D341Med (cell line): ENCODE measurements around the gene NASP.
A peak's percentile ranks its signal among the peaks of the same experiment; 100 is the strongest.

Experiments
- DNase-seq: peaks from one replicate; pipeline ENCODE4 v3.0.0; 2012; ENCODE audit warnings: low spot score

The NASP gene, protein sequence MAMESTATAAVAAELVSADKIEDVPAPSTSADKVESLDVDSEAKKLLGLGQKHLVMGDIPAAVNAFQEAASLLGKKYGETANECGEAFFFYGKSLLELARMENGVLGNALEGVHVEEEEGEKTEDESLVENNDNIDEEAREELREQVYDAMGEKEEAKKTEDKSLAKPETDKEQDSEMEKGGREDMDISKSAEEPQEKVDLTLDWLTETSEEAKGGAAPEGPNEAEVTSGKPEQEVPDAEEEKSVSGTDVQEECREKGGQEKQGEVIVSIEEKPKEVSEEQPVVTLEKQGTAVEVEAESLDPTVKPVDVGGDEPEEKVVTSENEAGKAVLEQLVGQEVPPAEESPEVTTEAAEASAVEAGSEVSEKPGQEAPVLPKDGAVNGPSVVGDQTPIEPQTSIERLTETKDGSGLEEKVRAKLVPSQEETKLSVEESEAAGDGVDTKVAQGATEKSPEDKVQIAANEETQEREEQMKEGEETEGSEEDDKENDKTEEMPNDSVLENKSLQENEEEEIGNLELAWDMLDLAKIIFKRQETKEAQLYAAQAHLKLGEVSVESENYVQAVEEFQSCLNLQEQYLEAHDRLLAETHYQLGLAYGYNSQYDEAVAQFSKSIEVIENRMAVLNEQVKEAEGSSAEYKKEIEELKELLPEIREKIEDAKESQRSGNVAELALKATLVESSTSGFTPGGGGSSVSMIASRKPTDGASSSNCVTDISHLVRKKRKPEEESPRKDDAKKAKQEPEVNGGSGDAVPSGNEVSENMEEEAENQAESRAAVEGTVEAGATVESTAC

DNA sequence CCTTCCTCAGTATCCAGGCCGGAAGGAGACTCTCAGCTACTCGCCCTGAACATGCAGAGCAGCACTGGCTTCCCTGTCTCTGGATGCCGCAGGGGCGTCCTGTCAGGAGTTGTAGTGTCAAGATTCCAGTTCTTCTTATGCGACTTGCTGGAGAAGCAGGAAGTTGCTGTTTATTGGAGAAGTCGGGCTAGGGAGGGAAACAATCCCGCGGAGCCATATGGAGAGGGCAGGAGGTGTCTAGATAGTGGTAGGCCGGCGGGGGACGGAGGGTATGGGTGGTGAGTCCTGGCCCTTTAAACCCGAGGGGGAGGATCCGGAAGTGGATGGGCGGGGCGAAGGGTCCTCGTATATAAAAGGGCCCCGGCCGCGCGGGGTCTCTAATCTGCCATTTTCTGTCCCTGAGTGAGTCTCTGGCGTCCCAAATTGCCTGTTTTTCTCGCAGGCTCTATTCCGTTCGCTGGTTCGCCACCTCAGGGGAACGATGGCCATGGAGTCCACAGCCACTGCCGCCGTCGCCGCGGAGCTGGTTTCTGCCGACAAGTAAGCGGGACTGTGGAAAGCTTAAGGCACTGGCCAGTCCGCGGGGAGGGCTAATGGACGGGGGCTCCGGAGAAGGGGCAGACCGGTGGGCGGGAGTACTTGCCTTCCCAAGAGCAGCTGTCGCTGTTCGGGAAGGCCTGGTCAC lies at the start of gene NASP:
Gene NASP (plus strand): TSS at position 376 of the 685 bp plus-strand sequence. CDS start 106 bp downstream, at position 482.
- peak; percentile 89 for DNase-seq

DNA sequence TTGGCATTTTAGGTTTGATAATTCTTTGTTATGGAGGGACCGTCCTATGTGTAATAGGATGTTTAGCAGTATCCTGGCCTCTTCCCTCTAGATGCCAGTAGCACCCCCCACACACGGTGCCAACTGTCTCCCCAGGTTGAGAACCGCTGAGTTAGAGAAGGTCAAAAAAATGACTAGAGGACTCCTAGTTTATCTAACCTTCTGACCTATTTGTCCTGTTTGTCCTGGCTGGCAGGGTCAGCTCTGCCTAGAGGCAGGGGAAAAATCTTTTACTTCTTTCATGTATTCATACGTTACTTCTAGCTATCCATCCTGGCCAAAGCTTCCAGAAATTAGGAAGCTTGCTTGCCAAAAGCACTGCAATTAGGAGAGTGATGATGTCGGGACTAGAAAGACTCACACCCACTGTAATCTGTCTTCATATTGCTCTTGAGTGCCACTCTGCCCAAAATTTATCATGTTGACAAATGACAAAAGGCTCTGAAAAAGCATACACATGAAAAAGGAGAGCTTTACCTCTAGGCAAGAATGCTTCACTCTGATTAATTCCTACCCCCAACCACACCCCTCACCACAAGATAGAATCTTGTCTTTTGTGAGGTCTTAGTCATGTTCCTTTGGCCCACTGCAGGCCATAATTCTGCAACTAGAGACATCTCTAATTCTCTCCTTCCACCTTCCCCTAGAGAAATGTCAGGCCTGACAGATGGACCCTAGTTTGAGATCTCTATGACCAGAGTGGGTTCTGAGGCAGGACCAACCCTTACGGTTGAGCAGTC lies 47.7 kb upstream of the NASP start:
- DNase-seq, result no peak

DNA sequence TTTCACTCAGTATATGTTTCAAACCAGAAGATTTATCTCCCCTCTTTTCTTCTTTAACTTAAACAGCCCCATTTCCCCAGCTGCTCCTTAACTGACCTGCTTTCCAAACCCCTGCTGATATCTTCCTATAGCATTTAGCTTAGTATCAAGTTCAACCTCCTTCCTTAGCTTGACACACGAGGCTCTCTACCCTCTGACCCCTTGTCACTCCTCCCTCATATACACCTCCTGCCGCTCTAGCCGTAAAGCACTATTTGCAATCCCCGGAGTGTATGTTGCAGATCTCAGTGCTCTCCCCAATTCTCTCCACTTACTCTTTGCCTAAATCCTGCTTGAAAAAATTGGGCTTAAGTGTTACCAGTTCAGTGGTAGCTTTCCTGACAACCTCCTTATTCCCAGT lies 47.0 kb upstream of the NASP start:
- DNase-seq, result no peak

DNA sequence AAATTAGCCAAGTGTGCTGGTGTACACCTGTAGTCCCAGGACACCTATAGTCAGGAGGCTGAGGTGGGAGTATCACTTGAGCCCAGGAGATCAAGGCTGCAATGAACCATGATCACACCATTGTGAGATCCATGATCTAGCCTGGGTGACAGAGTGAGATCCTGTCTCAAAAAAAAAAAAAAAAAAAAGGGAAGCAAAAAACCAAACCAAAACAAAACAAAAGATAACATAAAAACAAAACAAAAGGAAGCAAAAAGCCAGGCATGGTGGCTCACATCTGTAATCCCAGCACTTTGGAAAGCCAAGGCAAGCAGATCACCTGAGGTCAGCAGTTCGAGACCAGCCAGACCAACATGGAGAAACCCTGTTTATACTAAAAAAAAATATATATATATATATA lies 42.6 kb upstream of the NASP start:
- DNase-seq, result no peak

DNA sequence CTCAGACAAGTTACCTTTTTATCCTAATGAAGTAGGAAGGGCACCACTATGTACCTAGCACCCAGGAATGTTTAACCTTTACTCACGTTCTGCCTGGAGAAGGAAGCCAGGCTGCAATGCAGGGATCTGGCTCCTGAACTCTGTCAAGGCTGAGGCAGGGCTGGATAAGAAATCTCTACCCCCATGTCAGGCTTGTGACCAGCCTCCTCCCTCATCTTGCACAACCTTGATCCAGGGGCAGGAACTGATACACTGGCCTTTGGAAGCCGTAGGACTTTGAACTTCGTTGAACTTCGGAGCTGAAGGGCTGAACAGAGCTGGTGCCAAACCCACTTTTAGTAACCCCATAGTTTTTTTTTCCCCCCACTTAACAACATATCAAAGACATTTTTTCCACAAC lies 41.2 kb upstream of the NASP start:
- DNase-seq, result no peak

DNA sequence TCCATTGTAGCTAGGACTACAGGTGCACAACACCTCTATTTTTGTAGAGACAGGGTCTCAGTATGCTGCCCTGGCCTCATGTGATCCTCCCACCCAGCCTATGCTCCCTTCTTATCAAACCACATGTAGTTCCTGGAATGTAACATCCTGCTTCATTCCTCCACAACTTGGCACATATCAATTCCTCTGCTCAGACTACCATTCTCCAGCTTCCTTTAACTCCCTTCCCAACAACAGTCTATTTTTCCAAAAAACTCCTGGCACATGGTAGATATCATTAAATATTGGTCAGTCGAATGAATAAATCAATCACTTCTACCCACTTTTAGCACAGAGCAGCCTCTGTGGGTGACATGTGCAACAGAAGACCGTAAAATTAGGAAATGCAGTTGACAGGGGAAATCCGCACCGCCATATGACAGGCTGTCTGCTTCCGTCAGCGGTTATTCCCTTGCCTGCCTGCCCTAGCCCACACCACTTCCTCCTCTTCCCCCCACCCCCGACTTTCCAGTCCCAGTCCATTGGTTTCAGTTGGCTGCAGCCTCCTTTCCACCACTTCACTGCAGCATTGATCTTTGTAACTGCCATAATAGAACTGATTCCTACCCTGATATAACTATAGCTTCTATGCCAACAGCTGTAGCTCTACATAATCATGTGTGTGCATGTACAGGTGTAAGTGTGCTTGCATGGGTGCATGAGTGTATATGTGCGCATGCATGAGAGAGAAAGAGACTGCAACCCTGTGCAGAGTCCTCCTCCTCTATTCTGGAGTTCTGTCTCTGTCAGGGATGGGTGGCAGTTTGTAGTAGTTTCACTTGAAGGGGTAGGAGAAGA lies 40.0 kb upstream of the NASP start:
- DNase-seq, result no peak

DNA sequence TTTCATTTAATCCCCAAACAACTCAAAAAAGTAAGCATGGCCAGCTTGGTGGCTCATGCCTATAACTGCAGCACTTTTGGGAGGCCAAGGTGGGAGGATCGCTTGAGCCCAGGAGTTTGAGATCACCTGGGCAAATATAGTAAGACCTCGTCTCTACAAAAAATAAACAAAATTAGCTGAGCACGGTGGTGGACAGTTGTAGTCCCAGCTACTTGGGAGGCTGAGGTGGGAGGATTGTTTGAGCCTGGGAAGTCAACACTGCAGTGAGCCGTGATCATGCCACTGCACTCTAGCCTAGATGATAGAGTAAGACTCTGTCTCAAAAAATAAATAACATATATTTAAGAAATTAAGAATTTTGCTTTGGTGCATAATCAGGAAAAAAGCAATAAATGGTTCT lies 39.3 kb upstream of the NASP start:
- DNase-seq, result no peak

DNA sequence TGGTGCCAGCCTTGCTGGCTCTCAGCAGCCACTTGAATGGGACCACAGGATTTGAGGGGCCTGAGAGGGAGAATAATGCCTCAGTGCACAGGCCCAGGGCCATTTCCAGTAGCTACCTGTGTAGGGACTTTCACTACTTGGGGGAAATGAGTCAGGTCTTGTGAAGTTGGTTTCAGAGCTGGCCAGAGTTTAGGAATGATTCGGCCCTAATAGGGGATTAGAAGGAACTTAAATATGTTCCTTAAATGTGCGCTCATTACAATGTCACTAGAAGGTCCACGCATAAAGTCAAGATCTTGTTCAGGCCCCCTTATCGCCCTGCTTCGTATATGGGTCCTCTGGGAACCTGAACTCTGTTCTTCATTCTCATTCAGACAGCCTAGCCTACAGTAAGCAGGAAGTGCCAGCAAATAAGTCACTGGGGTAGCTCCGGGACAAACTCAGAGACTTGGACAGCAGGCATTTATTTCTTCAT lies 38.8 kb upstream of the NASP start:
- DNase-seq, result no peak

DNA sequence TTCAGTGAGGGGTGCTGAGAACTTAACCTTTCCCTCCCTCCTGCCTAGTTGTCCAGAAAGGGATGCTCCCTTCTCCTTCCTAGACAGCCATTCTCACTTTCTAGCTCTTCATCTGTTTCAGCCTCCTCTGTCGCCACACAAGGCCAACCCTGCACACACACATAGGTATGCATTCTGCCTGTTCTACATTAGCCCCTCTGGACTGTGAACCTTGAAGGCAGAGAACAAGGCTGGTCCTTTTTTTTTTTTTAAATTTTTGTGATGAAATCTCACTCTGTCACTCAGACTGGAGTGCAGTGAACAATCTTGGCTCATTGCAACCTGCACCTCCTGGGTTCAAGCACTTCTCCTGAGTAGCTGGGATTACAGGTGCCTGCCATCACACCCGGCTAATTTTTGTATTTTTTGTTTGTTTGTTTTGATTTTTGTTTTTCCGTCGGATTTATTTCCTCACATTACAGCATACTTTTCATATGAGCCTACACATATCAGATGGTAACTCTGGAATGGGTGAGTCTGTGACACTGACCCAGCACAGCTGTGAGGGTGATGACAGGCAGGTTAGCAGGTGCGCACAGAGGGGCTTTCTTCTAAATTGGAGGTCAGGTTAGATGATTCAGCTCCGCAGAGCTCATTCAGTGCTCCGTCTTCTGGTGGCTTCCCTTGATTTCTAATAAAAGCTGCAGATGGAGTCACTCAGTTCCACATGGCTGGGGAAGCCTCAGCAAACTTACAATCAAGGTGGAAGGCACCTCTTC lies 38.1 kb upstream of the NASP start:
- DNase-seq, result no peak

DNA sequence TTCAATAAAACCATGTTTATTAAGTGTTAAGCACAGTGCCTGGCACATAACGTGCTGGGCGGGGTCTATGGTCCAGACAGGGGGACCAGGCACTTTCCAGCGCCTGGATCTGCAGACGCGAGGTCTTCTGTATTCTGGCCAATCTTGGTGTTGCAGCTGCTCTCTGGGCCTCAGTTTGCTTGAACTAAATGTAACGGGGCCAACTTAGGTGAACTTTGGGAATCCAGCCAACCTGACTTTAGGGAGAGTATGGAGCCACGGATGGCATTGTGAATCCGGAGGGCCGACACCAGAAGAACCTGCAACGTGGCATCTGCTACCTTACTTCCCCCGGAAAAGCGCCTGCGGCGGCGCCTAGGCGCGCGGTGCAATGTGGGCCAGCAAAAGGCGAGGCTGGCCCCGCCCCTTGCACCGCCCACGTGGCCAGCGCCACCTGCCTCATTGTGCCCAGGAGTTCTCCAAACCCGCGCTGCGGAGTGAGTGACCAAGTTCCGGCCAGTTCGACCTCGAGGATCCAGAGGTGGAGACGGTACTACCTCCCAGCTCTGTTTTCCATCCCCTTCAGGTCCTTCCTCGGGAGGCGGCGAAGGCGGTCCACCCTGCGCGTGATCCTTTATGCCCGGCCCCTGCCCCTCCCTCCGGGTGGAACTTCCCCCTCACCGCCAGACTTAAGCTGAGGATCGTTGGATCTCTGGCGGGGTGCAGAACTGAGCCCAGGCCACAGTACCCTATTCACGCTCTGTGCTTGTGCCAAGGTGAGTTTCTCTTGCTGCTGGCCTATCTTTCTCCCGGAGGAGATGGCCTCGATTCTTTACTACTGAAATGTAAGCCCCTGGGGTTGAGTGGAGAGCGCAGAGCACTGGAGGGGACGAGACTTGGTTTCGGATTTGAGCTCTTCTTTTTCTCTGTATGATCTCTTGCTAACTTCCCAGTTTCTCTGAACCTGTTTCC lies 33.2 kb upstream of the NASP start, which contains the start of gene AKR1A1:
Gene AKR1A1 (plus strand): TSS at position 426 of the 951 bp plus-strand sequence. CDS start 10,969 bp downstream, outside the sequence.
- peak; percentile 92 for DNase-seq

DNA sequence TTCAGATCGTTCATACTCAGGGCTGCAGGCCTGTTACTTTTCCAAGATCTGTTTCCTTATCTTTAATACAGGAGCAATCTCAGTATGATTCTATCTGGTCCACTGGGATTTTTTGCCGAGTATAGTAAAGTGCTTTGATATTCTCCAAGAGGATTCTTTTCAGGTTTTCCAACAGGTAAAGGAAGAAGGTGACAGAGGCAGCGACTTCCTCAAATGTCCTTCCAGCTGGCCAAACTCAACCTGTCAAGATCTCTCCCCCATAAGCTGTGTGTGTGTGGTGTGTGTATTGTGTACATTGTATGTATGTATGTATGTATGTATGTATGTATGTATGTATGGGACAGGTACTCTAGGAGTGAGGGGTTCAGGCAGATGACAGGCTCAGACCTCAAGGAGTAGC lies 32.2 kb upstream of the NASP start:
- DNase-seq, result no peak

DNA sequence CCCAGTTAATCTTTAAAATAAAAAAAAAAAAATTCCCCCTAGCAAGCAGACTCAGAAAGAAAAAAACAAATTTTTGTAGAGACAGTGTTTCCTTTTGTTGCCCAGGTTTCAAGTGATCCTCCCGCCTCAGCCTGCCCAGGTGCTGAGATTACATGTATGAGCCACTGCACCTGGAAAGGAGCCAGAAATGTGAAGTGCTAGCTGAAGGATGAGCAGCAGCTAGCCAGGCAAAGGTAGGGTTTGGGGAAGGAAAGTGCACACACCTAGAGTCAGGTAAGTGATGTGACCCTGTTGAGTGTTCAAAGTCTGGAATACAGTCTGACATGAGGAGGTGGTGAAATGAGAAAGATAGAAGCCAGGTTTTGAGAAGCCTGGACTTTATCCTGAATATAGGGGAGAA lies 31.5 kb upstream of the NASP start:
- DNase-seq, result no peak

DNA sequence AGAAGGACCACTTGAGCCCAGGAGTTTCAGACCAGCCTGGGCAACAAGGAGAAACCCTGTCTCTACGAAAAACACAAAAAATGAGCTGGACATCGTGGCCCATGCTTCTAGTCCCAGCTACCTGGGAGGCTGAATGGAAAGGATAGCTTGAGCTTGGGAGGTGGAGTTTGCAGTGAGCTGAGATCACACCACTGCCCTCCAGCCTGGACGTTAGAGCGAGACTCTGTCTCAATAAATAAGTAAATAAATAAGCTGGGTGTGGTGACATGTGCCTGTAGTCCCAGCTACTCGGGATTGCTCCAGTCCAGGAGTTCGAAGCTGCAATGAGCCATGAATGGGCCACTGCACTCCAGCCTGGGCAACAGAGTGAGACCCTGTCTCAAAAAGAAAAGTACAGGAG lies 29.6 kb upstream of the NASP start:
- DNase-seq, result no peak

DNA sequence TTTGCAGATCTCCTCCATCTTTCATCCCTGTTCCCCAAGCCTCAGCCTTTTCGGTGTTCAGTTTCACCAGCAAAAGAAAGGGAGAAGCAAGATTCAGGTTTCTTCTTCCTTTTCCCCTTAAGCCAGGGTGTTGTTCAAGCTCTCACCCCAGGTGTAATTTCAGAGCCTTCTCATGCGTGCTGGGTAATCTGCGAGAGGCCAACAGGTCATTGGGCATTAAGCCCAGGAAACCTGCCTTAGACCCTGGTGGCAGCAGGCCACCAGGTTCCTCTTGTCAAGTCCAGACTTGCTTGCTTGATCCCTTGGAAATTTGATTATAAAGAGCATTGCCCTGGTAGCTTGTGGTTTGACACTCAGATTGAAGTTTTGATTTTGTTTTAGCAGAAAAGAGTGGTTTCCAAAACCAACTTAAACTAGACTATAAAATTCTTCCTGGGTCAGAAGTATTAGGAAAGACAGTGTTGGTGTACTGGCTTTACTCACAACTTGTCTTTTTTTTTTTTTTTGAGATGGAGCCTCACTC lies 26.4 kb upstream of the NASP start:
- DNase-seq, result no peak

DNA sequence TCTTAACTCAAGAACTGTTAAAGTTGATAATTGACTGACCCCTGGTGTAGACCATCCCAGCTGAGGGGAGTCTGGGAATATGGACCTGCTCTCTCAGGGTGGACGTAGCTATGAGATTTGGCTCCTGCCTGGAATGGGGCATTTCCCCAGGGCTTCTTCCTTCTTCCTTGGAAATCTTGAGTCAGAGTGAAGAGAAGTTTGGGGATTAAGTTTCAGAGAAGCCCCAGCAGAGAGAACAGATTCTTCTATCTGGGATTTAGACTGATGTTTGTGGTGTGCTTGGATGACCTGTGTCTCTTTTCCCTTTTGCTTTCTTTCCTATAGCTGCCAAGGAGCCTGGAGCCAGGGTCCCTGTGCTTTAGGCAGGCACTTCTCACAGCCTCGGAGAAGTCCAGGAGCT lies 20.0 kb upstream of the NASP start:
- DNase-seq, result no peak

DNA sequence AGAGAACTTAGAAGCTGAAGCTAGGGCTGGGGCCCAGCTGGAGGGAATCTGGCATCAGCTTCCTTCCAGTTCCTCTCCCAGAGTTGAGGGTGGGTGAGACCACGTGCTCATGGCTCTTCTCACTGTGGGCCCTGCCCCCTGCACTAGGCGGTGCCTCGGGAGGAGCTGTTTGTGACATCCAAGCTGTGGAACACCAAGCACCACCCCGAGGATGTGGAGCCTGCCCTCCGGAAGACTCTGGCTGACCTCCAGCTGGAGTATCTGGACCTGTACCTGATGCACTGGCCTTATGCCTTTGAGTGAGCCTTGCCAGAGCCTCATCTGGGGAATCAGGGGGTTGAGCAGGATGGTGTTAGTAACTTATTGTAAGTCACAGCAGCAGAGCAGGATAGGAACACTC lies 17.1 kb upstream of the NASP start:
- no peak for DNase-seq

DNA sequence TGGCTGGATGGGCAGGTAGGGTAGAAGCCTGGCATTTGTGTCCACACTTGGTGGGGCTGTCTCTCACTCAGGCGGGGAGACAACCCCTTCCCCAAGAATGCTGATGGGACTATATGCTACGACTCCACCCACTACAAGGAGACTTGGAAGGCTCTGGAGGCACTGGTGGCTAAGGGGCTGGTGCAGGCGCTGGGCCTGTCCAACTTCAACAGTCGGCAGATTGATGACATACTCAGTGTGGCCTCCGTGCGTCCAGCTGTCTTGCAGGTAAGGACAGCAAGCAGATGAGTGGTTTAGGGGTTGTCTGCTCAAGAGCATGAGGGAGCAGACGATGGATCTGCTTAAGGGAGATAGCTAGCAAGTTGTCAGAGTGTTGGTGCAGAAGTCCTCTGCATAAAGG lies 15.9 kb upstream of the NASP start:
- DNase-seq, result no peak

DNA sequence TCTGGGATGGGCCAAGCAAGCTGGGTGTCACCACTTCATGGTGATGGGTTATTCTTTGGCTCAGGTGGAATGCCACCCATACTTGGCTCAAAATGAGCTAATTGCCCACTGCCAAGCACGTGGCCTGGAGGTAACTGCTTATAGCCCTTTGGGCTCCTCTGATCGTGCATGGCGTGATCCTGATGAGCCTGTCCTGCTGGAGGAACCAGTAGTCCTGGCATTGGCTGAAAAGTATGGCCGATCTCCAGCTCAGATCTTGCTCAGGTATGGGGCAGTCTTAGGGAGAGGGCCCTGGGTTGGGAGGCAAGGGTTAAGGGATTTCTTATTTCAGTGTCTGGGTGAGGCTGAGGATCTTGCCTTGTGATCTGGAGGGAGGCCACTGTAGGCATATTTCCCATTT lies 15.4 kb upstream of the NASP start:
- no peak for DNase-seq

DNA sequence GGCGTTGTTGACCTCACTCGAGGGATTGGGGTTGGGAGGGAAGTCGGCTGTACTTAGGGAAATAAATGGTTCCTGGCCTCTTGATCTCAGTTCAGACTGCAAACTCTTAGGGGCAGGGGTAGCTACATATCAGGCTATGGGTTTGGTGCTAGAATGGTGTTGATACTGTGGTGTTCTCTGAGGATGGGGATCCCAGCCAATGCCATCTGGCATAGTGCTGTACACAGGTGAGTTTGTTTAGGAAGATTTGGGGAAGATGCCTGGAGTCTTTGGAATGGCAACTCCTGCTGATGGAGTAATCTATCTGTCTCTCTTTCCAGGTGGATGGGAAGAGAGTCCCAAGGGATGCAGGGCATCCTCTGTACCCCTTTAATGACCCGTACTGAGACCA lies 14.3 kb upstream of the NASP start:
- DNase-seq, result no peak
